SK-N-MC (cell line): ENCODE results near the gene OSCP1.
"Not testable (repeated sequence)": the region's sequence is repeated elsewhere in the genome, so short reads cannot be mapped to it uniquely, and the experiment has no call there.

ENCODE experiments used
- EZH2 ChIP-seq: fragments of 200-600 bp; sonication (generic); IDR thresholded peaks from one replicate; pipeline ENCODE4 v1.6.1; 2017; ENCODE audit warnings: antibody characterized with exemption
- POLR2AphosphoS5 ChIP-seq: IDR thresholded peaks from 2 replicates; pipeline ENCODE4 v1.6.1; 2012; ENCODE audit warnings: mild to moderate bottlenecking, low read depth, low read length, borderline replicate concordance

GRCh38 chr1:36477615-36478014, 27.4 kb upstream of the OSCP1 start:
- TF ChIP-seq EZH2, POLR2AphosphoS5: not testable (repeated sequence)
